ENCODE data around the gene DACT3. TPM values are rescaled to one million over a fixed set of nuclear protein-coding genes. Genes with fewer than 3 reads are reported as not detected.
A peak's percentile ranks its signal among the peaks of the same experiment; 100 is the strongest.

The DACT3 gene
- total and polyA plus RNA-seq, 8 donors: 6.1 to 29.9 (median 10.4) TPM

GRCh38 chr19:46606681-46607447 is 54.1 kb downstream of the DACT3 start:
- no peaks in the 10 kb centered on the region for H3K27me3 ChIP-seq
- H3K27ac ChIP-seq: peak overlapping the region in 2 of 5 donors; percentile 8 to 96
- no peaks in the 10 kb centered on the region for H3K9me3 ChIP-seq
- peaks cover 51 to 62% (median 59%) of the 10 kb centered on the region in 4 donors for H3K36me3 ChIP-seq
- DNase-seq: peak in 1 of 2 donors; percentile 5
- WGBS, 5 donors: 77 to 89% (median 84%) methylated on average over 12 of the region's 12 CpGs
- no peak for TF ChIP-seq POLR2A (IDR thresholded peaks at IDR 0.05)
- TF ChIP-seq EP300 (IDR thresholded peaks at IDR 0.05): no peak
- no peak for TF ChIP-seq CTCF (IDR thresholded peaks at IDR 0.05)
- no peak for TF ChIP-seq POLR2AphosphoS5 (IDR thresholded peaks at IDR 0.05)
- peaks cover 31 to 61% (median 42%) of the 10 kb centered on the region in 4 donors for H3K4me1 ChIP-seq
- no peak overlapping the region for H3K4me3 ChIP-seq
- intact Hi-C loops (cut with DNase I; ENCODE audit: low total_unique reads): no loop called here

GRCh38 chr19:46606019-46606418 is 55.0 kb downstream of the DACT3 start:
- Histone ChIP-seq H3K4me1 (peaks cover 31 to 58% (median 44%) of the 10 kb centered on the region in 4 donors), H3K4me3 (no peak overlapping the region), H3K27me3 (no peaks in the 10 kb centered on the region), H3K9me3 (no peaks in the 10 kb centered on the region), H3K36me3 (peaks cover 51 to 60% (median 58%) of the 10 kb centered on the region in 4 donors), H3K27ac (peak overlapping the region in 2 of 5 donors; percentile 33 to 96)
- 88 to 92% (median 89%) methylated on average over 11 of the region's 11 CpGs for WGBS, 5 donors
- TF ChIP-seq EP300 (IDR thresholded peaks at IDR 0.05) (no peak), CTCF (IDR thresholded peaks at IDR 0.05) (no peak), POLR2A (IDR thresholded peaks at IDR 0.05) (no peak), POLR2AphosphoS5 (IDR thresholded peaks at IDR 0.05) (no peak)
- DNase-seq: peak in 1 of 2 donors; percentile 2
- intact Hi-C loops (cut with DNase I; ENCODE audit: low total_unique reads): no loop called here

GRCh38 chr19:46605356-46605821 is 55.6 kb downstream of the DACT3 start:
- H3K27me3 ChIP-seq: no peaks in the 10 kb centered on the region
- peaks cover 31 to 57% (median 44%) of the 10 kb centered on the region in 4 donors for H3K4me1 ChIP-seq
- H3K36me3 ChIP-seq: peaks cover 51 to 53% (median 52%) of the 10 kb centered on the region in 4 donors
- TF ChIP-seq POLR2A (IDR thresholded peaks at IDR 0.05) (no peak), CTCF (IDR thresholded peaks at IDR 0.05) (no peak), POLR2AphosphoS5 (IDR thresholded peaks at IDR 0.05) (no peak), EP300 (IDR thresholded peaks at IDR 0.05) (no peak)
- H3K4me3 ChIP-seq: no peak overlapping the region
- peak in 1 of 2 donors; percentile 6 for DNase-seq
- intact Hi-C loops (cut with DNase I; ENCODE audit: low total_unique reads): no loop called here
- H3K9me3 ChIP-seq: no peaks in the 10 kb centered on the region
- peak overlapping the region in 3 of 5 donors; percentile 38 to 98 (median 96) for H3K27ac ChIP-seq
- 67 to 91% (median 83%) methylated on average over 3 to 16 of the region's 16 CpGs for WGBS, 5 donors

GRCh38 chr19:46604781-46605355 is 56.1 kb downstream of the DACT3 start:
- H3K4me3 ChIP-seq: no peak overlapping the region
- 53 to 80% (median 71%) methylated on average over 3 to 13 of the region's 13 CpGs for WGBS, 5 donors
- no peaks in the 10 kb centered on the region for H3K9me3 ChIP-seq
- peaks cover 46 to 48% (median 47%) of the 10 kb centered on the region in 4 donors for H3K36me3 ChIP-seq
- peak overlapping the region in 3 of 5 donors; percentile 38 to 98 (median 96) for H3K27ac ChIP-seq
- H3K27me3 ChIP-seq: no peaks in the 10 kb centered on the region
- TF ChIP-seq POLR2A (IDR thresholded peaks at IDR 0.05): no peak
- no peak for TF ChIP-seq POLR2AphosphoS5 (IDR thresholded peaks at IDR 0.05)
- TF ChIP-seq CTCF (IDR thresholded peaks at IDR 0.05): no peak
- TF ChIP-seq EP300 (IDR thresholded peaks at IDR 0.05): no peak
- DNase-seq: peak in 1 of 2 donors; percentile 33
- intact Hi-C loops (cut with DNase I; ENCODE audit: low total_unique reads): no loop called here
- H3K4me1 ChIP-seq: peaks cover 31 to 61% (median 47%) of the 10 kb centered on the region in 4 donors

Data from stomach (tissue), 9 donors.